Heart left ventricle (tissue), 16 donors: Measurements from ENCODE around the gene SEC14L1. TPM values are rescaled to one million over a fixed set of nuclear protein-coding genes. Genes with fewer than 3 reads are reported as not detected.

Experiments used
- ATAC-seq, 4 donors: fragments of 200-7000 bp; cut with Tn5 transposase; one replicate each; pipeline ENCODE4 v1.9.1; 2020 to 2022; ENCODE audit warnings: moderate library complexity in 4 of 4, mild to moderate bottlenecking in 3 of 4, moderate number of reproducible peaks in 1 of 4
- DNase-seq, 5 donors: peaks; one replicate each; pipeline ENCODE4 v3.0.0-alpha.2; 2020
- H3K27ac ChIP-seq, 12 donors: fragments of 200-600 bp; sonication (generic) in 4 of 12; one replicate each; pipeline versions ENCODE4 v1.5.0 to v1.8.0; 2016 to 2022; ENCODE audit warnings: mild to moderate bottlenecking in 2 of 12
- H3K27me3 ChIP-seq, 9 donors: fragments of 200-600 bp; sonication (generic) in 2 of 9; one replicate each; pipeline versions ENCODE4 v1.5.1 to v1.8.0; 2016 to 2022; ENCODE audit warnings: mild to moderate bottlenecking in 3 of 9
- H3K36me3 ChIP-seq, 9 donors: fragments of 200-600 bp; sonication (generic) in 2 of 9; one replicate each; pipeline versions ENCODE4 v1.5.0 to v1.8.0; 2018 to 2022; ENCODE audit warnings: mild to moderate bottlenecking in 2 of 9
- H3K4me1 ChIP-seq, 12 donors: fragments of 200-600 bp; sonication (generic) in 4 of 12; one replicate each; pipeline versions ENCODE4 v1.5.0 to v1.8.0; 2016 to 2022; ENCODE audit warnings: mild to moderate bottlenecking in 3 of 12
- H3K4me3 ChIP-seq, 12 donors: fragments of 200-600 bp; sonication (generic) in 4 of 12; one replicate each; pipeline versions ENCODE4 v1.5.0 to v1.8.0; 2017 to 2022; ENCODE audit warnings: mild to moderate bottlenecking in 9 of 12, moderate library complexity in 4 of 12
- H3K9me3 ChIP-seq, 12 donors: fragments of 200-600 bp; sonication (generic) in 4 of 12; one replicate each; pipeline versions ENCODE4 v1.5.0 to v1.8.0; 2016 to 2022; ENCODE audit warnings: mild to moderate bottlenecking in 1 of 12
- POLR2A ChIP-seq, 2 donors: fragments of 450-650 bp; IDR thresholded peaks; one replicate each; pipeline ENCODE4 v1.6.1; 2017; ENCODE audit warnings: antibody characterized with exemption in 2 of 2, mild to moderate bottlenecking in 2 of 2, moderate library complexity in 2 of 2
- WGBS, 4 donors: extraction: QIAGEN DNeasy Blood & Tissue Kit in 2 of 4; methylation state at CpG; one replicate each; pipeline versions ENCODE4 v1.1.5 to v1.1.7; 2013 to 2018; 5-methylcytosine and 5-hydroxymethylcytosine counted together
- intact Hi-C, 10 donors: fragments of 100-400 bp; cut with DNase I; formaldehyde crosslinking; loops; one replicate each; pipeline versions ENCODE4 v1.11.1 to v1.14.2; 2022
- polyA plus RNA-seq, 2 donors: library from polyadenylated mRNA; stranded (reverse); fragments of 200-250 nt; gene quantifications; one replicate each; pipeline ENCODE4 v1.2.3, GENCODE V29; 2013
- total RNA-seq, 9 donors: library from RNA; depleted of rRNA in 2 of 9; stranded (reverse); fragments of >200 nt in 2 of 9; fragmentation: NEBNext Ultra II Directional in 3 of 9; extraction: Animal tissue kit (Norgen Biotek cat#: 25700) in 3 of 9; gene quantifications; one replicate each; pipeline versions ENCODE4 v1.1.0 to v1.2.4, GENCODE V29; 2016 to 2023
- TF ChIP-seq, protein P1 (sequence below), 12 donors: fragments of 200-600 bp; sonication (generic) in 4 of 12; IDR thresholded peaks; one replicate each; pipeline versions ENCODE4 v1.5.0 to v1.8.0; 2018 to 2022; ENCODE audit warnings: antibody characterized with exemption in 12 of 12, mild to moderate bottlenecking in 5 of 12
- donor health status: ischemic (EF 13 %, LVEDD 7.1; RV severe dilation, severe dysfunction).
- donor health status: healthy with polysubstance abuse.
- donor health status: DM: no; HTN: yes; CAD: no.
- donor health status: DM: no; HTN: no; CAD: no.
- donor health status: ischemic (EF 25% LVEDD 6.9; RV normal size, moderate dysfunction).
- donor health status: ischemic (EF 25% LVEDD 5.7; RV mildly dilated, moderate dysfunction).
- donor health status: healthy.
- donor health status: DM: yes; HTN: yes; CAD: no.
- donor health status: ischemic (EF 35%, LVEDD 5.7; RV mildly dilated, moderate dysfunction).
- donor health status: nonischemic (EF 11% LVEDD 7.7; RV severe dilation, severe dysfunction).
- donor health status: DM: yes; HTN: yes; CAD: no.
- donor health status: PGD.
- donor health status: ischemic (EF 29% LVEDD 5.4; RV normal size, mild dysfunction).
- donor health status: nonischemic (EF 23%, LVEDD 6.1; RV moderate dilation, normal function).

Gene SEC14L1
- total and polyA plus RNA-seq, 11 donors: 26.6 to 116 (median 53.7) TPM

- H3K4me3 ChIP-seq: no peak overlapping the region
- H3K9me3 ChIP-seq: no peaks in the 10 kb centered on the region
- no peak for DNase-seq
- H3K27ac ChIP-seq: no peak overlapping the region
- TF ChIP-seq, protein P1, sequence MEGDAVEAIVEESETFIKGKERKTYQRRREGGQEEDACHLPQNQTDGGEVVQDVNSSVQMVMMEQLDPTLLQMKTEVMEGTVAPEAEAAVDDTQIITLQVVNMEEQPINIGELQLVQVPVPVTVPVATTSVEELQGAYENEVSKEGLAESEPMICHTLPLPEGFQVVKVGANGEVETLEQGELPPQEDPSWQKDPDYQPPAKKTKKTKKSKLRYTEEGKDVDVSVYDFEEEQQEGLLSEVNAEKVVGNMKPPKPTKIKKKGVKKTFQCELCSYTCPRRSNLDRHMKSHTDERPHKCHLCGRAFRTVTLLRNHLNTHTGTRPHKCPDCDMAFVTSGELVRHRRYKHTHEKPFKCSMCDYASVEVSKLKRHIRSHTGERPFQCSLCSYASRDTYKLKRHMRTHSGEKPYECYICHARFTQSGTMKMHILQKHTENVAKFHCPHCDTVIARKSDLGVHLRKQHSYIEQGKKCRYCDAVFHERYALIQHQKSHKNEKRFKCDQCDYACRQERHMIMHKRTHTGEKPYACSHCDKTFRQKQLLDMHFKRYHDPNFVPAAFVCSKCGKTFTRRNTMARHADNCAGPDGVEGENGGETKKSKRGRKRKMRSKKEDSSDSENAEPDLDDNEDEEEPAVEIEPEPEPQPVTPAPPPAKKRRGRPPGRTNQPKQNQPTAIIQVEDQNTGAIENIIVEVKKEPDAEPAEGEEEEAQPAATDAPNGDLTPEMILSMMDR (IDR thresholded peaks at IDR 0.05): no peak
- peaks cover 0 to 16% (median 7%) of the 10 kb centered on the region in 12 donors for H3K4me1 ChIP-seq
- no peak for ATAC-seq
- WGBS, 4 donors: 68 to 80% (median 76%) methylated on average over 3 of the region's 3 CpGs
- H3K27me3 ChIP-seq: no peaks in the 10 kb centered on the region
- intact Hi-C loops: loop anchor here in 1 of 10 donors (5.0 kb wide), 1 partner anchor 41 kb away; no protein-coding TSS in a partner anchor
- H3K36me3 ChIP-seq: peaks cover 4 to 84% (median 78%) of the 10 kb centered on the region in 9 donors
Measured at GRCh38 chr17:77193653-77194052, 52.9 kb downstream of the SEC14L1 start.

DNA sequence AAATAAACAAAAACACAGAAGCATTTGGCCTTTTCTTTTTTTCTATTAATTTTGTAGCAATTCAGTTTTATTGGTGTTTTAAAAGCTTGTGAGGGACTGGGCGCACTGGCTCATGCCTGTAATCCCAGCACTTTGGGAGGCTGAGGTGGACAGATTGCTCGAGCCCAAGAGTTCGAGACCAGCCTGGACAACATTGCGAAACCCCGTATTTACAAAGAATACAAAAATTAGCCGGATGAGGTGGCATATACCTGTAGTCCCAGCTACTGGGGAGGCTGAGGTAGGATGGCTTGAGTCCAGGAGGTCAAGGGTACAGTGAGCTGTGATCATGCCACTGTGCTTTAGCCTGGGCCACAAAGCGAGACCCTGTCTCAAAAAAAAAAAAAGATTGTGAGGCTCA is 53.4 kb downstream of the SEC14L1 start:
- peaks cover 0 to 13% (median 4%) of the 10 kb centered on the region in 12 donors for H3K4me1 ChIP-seq
- 95 to 97% (median 96%) methylated on average over 7 of the region's 7 CpGs for WGBS, 4 donors
- ATAC-seq (no peak), DNase-seq (no peak)
- no peaks in the 10 kb centered on the region for H3K9me3 ChIP-seq
- TF ChIP-seq POLR2A (IDR thresholded peaks at IDR 0.05): no peak
- TF ChIP-seq, protein P1 (IDR thresholded peaks at IDR 0.05): no peak
- no peak overlapping the region for H3K27ac ChIP-seq
- H3K4me3 ChIP-seq: no peak overlapping the region
- no peaks in the 10 kb centered on the region for H3K27me3 ChIP-seq
- H3K36me3 ChIP-seq: peaks cover 5 to 89% (median 83%) of the 10 kb centered on the region in 9 donors
- intact Hi-C loops: loop anchor here in 1 of 10 donors (5.0 kb wide), 1 partner anchor 42 kb away; no protein-coding TSS in a partner anchor

DNA sequence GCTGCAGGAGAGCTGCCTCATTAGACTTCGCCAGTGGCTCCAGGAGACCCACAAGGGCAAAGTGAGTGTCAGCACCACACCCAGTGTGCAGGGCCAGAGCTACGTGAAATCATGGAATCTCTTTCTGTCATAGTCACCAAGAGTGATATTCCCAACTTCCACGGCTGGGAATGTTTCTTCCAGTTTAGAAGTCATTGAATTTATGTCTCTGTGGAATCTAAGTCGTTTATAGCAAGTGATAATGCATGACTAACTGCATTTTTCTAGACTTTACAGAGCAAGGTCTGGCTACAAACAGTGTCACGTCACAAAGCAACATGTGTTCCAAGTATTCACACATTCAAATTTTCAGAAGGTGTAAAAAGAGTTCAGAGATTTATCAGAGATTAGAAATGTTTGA is 55.5 kb downstream of the SEC14L1 start:
- no peaks in the 10 kb centered on the region for H3K27me3 ChIP-seq
- ATAC-seq: no peak
- H3K4me1 ChIP-seq: peaks cover 0 to 9% (median 0%) of the 10 kb centered on the region in 12 donors
- no peak overlapping the region for H3K27ac ChIP-seq
- no peak overlapping the region for H3K4me3 ChIP-seq
- no peaks in the 10 kb centered on the region for H3K9me3 ChIP-seq
- WGBS, 4 donors: 75 to 85% (median 78%) methylated on average over 5 of the region's 5 CpGs
- intact Hi-C loops: no loop called here
- DNase-seq: no peak
- peaks cover 6 to 100% (median 100%) of the 10 kb centered on the region in 9 donors for H3K36me3 ChIP-seq
- TF ChIP-seq, protein P1 (IDR thresholded peaks at IDR 0.05): no peak
- TF ChIP-seq POLR2A (IDR thresholded peaks at IDR 0.05): no peak

GRCh38 chr17:77197115-77197514 is 56.3 kb downstream of the SEC14L1 start:
- TF ChIP-seq POLR2A (IDR thresholded peaks at IDR 0.05): no peak
- TF ChIP-seq, protein P1 (IDR thresholded peaks at IDR 0.05): no peak
- 82 to 92% (median 87%) methylated on average over 9 of the region's 9 CpGs for WGBS, 4 donors
- H3K36me3 ChIP-seq: peaks cover 6 to 100% (median 100%) of the 10 kb centered on the region in 9 donors

More at GRCh38 chr17:77197115-77197514, 56.3 kb downstream of the SEC14L1 start:
- Histone ChIP-seq H3K4me3 (no peak overlapping the region), H3K9me3 (no peaks in the 10 kb centered on the region), H3K27ac (peak overlapping the region in 1 of 12 donors; percentile 2), H3K4me1 (peaks cover 0 to 5% (median 0%) of the 10 kb centered on the region in 12 donors), H3K27me3 (no peaks in the 10 kb centered on the region)
- no peak for DNase-seq
- intact Hi-C loops: no loop called here
- ATAC-seq: no peak
